KMS-11 (cell line): ENCODE results near the gene FAF1.

Experiments used
- H2AFZ ChIP-seq: fragments of 200-600 bp; sonication (generic); 2 replicates; pipeline ENCODE4 v1.6.1; 2016; ENCODE audit warnings: antibody characterized with exemption, mixed run types, low read depth
- H3K27ac ChIP-seq: fragments of 200-600 bp; sonication (generic); 2 replicates; pipeline ENCODE4 v1.6.1; 2016; ENCODE audit warnings: mild to moderate bottlenecking, mixed run types
- H3K27me3 ChIP-seq: fragments of 200-600 bp; sonication (generic); 2 replicates; pipeline ENCODE4 v1.6.1; 2017; ENCODE audit warnings: mild to moderate bottlenecking, low read depth, mixed run types, moderate library complexity; ENCODE audit not compliant: insufficient read depth
- H3K36me3 ChIP-seq: fragments of 200-600 bp; sonication (generic); 2 replicates; pipeline ENCODE4 v1.6.1; 2017; ENCODE audit warnings: mild to moderate bottlenecking, mixed run types; ENCODE audit not compliant: insufficient read depth
- H3K4me1 ChIP-seq: fragments of 200-600 bp; sonication (generic); 2 replicates; pipeline ENCODE4 v1.6.1; 2016; ENCODE audit warnings: mild to moderate bottlenecking, low read depth, mixed run types; ENCODE audit not compliant: poor library complexity, severe bottlenecking
- H3K4me2 ChIP-seq: fragments of 200-600 bp; sonication (generic); 2 replicates; pipeline ENCODE4 v1.7.0; 2016; ENCODE audit warnings: mild to moderate bottlenecking, mixed run types
- H3K4me3 ChIP-seq: fragments of 200-600 bp; sonication (generic); IDR thresholded peaks from 2 replicates; pipeline ENCODE4 v1.6.1; 2017; ENCODE audit warnings: low read depth, low read length, mixed read lengths; ENCODE audit not compliant: insufficient read depth
- H3K79me2 ChIP-seq: fragments of 200-600 bp; sonication (generic); 2 replicates; pipeline ENCODE4 v1.6.1; 2016; ENCODE audit warnings: low read depth, mixed run types; ENCODE audit not compliant: insufficient read depth
- H3K9ac ChIP-seq: fragments of 200-600 bp; sonication (generic); 2 replicates; pipeline ENCODE4 v1.6.1; 2016; ENCODE audit warnings: mild to moderate bottlenecking, mixed run types
- H4K20me1 ChIP-seq: fragments of 200-600 bp; sonication (generic); 2 replicates; pipeline ENCODE4 v1.6.1; 2016; ENCODE audit warnings: mild to moderate bottlenecking, mixed run types; ENCODE audit not compliant: insufficient read depth
- CTCF ChIP-seq: fragments of 200-600 bp; sonication (generic); conservative IDR thresholded peaks from 2 replicates; pipeline ENCODE4 v1.6.1; 2017; ENCODE audit warnings: low read depth, mild to moderate bottlenecking, antibody characterized with exemption, low read length, moderate library complexity, mixed read lengths

The FAF1 gene

GRCh38 chr1:50521703-50522102, 438.4 kb downstream of the FAF1 start:
- Histone ChIP-seq H3K27ac (no peak overlapping the region), H3K4me3 (no peak overlapping the region), H3K27me3 (no peaks in the 10 kb centered on the region), H3K4me2 (no peak overlapping the region), H4K20me1 (no peaks in the 10 kb centered on the region), H3K36me3 (no peaks in the 10 kb centered on the region), H3K9ac (no peak overlapping the region), H3K4me1 (no peaks in the 10 kb centered on the region), H3K79me2 (no peaks in the 10 kb centered on the region), H2AFZ (no peak overlapping the region)
- no peak for TF ChIP-seq CTCF

- Histone ChIP-seq H3K36me3 (no peaks in the 10 kb centered on the region), H3K27me3 (no peaks in the 10 kb centered on the region), H3K9ac (no peak overlapping the region), H3K27ac (no peak overlapping the region), H3K4me3 (no peak overlapping the region), H3K4me1 (no peaks in the 10 kb centered on the region), H3K4me2 (no peak overlapping the region), H2AFZ (no peak overlapping the region), H4K20me1 (no peaks in the 10 kb centered on the region), H3K79me2 (no peaks in the 10 kb centered on the region)
- TF ChIP-seq CTCF = no peak
Observed at GRCh38 chr1:50517488-50517887, 442.6 kb downstream of the FAF1 start.

- Histone ChIP-seq H3K27ac (no peak overlapping the region), H3K4me3 (no peak overlapping the region), H3K36me3 (no peaks in the 10 kb centered on the region), H3K4me1 (no peaks in the 10 kb centered on the region), H2AFZ (no peak overlapping the region), H3K4me2 (no peak overlapping the region), H3K9ac (no peak overlapping the region), H3K27me3 (no peaks in the 10 kb centered on the region), H4K20me1 (no peaks in the 10 kb centered on the region), H3K79me2 (no peaks in the 10 kb centered on the region)
- no peak for TF ChIP-seq CTCF
Observed at GRCh38 chr1:50516056-50516455, 444.0 kb downstream of the FAF1 start.

- no peaks in the 10 kb centered on the region for H3K36me3 ChIP-seq
Observed at GRCh38 chr1:50508040-50508586, 452.0 kb downstream of the FAF1 start.

More at GRCh38 chr1:50508040-50508586, 452.0 kb downstream of the FAF1 start:
- H3K27me3 ChIP-seq = no peaks in the 10 kb centered on the region
- no peak overlapping the region for H3K27ac ChIP-seq
- no peaks in the 10 kb centered on the region for H3K4me1 ChIP-seq
- no peaks in the 10 kb centered on the region for H4K20me1 ChIP-seq
- H3K79me2 ChIP-seq = no peaks in the 10 kb centered on the region
- no peak for TF ChIP-seq CTCF
- H2AFZ ChIP-seq = no peak overlapping the region
- H3K4me3 ChIP-seq = no peak overlapping the region
- no peak overlapping the region for H3K9ac ChIP-seq
- no peak overlapping the region for H3K4me2 ChIP-seq
